AG09319 (cell line): ENCODE measurements around the gene MED15.

Source experiments
- DNase-seq: peaks from one replicate; pipeline ENCODE4 v3.0.0-alpha.2; 2010; ENCODE audit warnings: low read depth; ENCODE audit errors: extremely low read depth
- TF ChIP-seq, protein P1 (sequence below): IDR thresholded peaks from 2 replicates; pipeline ENCODE4 v1.5.1; 2011; ENCODE audit warnings: low read depth, mild to moderate bottlenecking, inconsistent platforms, low read length, moderate library complexity

Gene MED15

DNA sequence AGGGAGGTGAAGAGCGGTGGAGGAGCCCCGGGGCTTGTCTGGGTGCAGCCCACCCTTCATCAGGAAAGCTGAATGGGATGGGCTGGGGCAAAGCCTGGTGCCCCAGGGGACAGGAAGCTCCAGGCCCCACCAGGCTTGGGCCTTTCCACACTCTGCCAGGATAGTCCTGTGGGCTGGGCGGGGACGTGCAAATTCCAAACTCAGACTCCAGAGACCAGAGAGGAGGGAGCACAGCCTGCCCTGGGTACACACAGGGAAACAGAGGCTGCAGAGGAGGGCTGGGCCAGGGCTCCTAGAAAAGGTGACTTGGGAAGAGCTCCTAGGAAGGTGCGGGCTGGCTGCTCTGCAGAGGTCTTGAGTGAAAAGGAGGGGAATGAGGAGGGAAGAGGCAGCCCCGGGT, 124.7 kb downstream of the MED15 start:
- DNase-seq = no peak
- TF ChIP-seq, protein P1, sequence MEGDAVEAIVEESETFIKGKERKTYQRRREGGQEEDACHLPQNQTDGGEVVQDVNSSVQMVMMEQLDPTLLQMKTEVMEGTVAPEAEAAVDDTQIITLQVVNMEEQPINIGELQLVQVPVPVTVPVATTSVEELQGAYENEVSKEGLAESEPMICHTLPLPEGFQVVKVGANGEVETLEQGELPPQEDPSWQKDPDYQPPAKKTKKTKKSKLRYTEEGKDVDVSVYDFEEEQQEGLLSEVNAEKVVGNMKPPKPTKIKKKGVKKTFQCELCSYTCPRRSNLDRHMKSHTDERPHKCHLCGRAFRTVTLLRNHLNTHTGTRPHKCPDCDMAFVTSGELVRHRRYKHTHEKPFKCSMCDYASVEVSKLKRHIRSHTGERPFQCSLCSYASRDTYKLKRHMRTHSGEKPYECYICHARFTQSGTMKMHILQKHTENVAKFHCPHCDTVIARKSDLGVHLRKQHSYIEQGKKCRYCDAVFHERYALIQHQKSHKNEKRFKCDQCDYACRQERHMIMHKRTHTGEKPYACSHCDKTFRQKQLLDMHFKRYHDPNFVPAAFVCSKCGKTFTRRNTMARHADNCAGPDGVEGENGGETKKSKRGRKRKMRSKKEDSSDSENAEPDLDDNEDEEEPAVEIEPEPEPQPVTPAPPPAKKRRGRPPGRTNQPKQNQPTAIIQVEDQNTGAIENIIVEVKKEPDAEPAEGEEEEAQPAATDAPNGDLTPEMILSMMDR = no peak

DNA sequence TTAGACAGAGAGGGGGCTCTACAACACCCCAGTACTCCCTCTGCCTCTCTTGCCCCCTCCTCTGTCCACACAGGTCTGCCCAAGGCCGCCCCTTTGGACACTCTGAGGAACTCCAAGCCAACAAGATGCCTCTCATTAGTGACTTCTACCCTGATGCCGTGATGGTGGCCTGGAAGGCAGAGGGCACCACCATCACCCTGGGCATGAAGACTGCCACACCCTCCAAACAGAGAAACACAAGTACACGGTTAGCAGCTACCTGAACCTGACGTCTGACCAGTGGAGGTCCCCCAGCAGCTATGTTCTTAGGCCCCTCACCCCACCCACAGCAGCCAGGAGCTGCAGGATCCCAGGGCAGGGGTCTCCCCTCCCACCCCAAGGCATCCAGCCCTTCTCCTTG, 125.1 kb downstream of the MED15 start:
- no peak for DNase-seq
- TF ChIP-seq, protein P1 = no peak

DNA sequence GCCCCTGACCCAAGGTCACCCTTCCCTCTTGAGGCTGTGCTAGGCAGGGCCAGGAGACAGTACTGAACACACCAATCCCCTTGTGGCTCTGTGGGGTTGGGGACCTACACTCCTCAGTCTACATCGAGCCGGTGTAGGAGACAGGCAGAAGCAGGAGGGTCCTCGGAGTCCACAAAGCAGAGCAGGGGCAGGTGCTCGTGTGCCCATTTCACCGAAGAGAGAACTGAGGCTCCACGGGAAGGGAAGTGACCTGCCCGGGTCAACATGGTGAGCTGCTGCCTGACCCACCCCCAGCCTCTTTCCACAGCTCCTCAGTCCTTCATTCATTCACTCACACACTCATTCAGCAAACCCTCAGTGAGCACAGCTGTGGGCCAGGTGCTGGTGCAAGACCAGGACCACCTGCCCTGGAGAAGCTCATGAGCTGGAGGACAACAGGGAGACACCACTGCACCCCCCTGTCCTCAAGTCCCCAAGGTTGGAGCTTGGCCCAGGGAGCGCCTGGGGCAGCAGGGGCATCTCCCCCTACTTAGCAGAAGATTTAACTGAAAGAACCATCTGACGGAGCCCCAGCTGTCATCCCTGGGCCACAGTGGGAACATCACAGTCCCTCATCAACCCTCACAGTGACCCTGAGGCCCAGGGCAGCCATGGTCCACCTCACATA, 127.3 kb downstream of the MED15 start:
- no peak for DNase-seq
- TF ChIP-seq, protein P1 = no peak

DNA sequence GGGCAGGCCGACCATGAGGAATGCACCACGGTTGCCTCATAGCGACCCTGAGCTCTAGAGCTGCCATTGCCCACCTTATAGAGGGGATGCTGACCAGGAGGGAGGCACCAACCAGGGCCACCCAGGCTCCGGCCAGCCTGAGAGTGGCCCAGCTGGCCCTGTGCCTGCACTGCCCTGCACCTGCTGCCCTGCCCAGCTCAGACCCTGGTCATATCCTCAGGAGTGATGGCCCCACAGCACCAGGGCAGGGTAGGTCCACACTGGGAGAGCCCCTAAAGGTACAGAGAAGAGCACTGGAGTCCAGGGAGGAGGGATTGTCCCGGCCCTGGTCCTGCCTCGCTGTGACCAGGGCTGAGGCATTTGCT, 127.8 kb downstream of the MED15 start:
- no peak for DNase-seq
- TF ChIP-seq, protein P1 = no peak

DNA sequence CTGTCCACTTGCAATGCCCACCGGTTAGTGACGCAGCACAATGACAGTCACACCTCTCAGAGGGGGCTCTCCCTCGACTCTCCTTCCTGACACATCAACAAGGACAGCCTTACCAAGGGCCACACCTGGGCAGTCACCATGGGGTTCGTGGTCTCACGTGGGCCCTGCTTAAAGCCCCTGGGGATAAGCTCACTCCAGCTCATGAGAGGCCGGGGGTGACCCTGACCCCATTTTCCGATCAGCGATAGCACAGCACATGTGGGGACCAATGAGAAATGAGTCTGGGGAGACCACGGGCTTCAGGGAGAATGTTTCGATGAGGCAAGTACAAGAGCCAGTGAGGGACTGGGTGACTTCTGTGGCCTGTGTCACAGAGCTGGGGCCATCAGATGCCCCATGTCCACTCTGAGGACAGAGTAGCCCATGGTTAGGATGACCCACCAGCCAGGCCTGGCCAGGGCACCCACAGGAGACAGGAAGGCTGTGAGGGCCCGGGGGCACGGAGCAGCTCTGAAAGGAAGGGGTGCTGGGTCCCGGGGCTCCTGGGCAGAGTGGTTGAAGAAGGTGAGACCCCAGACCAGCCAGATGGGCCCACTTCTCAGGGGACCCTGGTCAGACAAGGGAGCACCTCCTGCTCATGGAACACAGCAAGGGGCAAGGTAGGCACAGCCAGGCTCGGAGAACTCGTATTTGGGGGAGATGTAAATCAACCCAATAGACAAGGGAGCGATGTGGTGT, 128.8 kb downstream of the MED15 start:
- TF ChIP-seq, protein P1 = no peak
- DNase-seq = no peak

GRCh38 chr22:20636945-20637344, 129.5 kb downstream of the MED15 start:
- DNase-seq = no peak
- TF ChIP-seq, protein P1 = no peak
